ENCODE measurements around the gene SLC25A14. TPM values are rescaled to one million over a fixed set of nuclear protein-coding genes. Genes with fewer than 3 reads are reported as not detected.
"Not testable (repeated sequence)": the region's sequence is repeated elsewhere in the genome, so short reads cannot be mapped to it uniquely, and the experiment has no call there.

The SLC25A14 gene
- total RNA-seq, 2 donors from 2014 or later, result 10.6 to 13.8 TPM

DNA sequence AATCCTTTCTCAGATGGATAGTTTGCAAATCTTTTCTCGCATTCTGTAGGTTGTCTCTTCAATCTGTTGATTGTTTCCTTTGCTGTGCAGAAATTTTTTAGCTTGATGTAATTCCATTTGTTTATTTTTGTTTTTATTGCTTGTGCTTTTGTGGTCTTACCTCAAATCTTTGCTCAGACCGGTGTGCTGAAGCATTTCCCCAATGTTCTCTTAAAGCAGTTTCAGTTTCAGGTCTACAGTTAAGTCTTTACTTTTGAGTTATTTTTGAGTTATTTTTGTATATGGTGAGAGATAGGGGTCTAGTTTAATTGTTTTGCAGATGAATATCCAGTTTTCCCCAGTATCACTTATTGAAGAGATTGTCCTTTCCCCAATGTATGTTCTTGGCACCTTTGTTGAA is 18.2 kb upstream of the SLC25A14 start:
- no peaks in the 10 kb centered on the region for H3K4me1 ChIP-seq (ENCODE audit: control insufficient read depth in 1 of 2, low read depth in 2 of 2)
- TF ChIP-seq, protein P1, sequence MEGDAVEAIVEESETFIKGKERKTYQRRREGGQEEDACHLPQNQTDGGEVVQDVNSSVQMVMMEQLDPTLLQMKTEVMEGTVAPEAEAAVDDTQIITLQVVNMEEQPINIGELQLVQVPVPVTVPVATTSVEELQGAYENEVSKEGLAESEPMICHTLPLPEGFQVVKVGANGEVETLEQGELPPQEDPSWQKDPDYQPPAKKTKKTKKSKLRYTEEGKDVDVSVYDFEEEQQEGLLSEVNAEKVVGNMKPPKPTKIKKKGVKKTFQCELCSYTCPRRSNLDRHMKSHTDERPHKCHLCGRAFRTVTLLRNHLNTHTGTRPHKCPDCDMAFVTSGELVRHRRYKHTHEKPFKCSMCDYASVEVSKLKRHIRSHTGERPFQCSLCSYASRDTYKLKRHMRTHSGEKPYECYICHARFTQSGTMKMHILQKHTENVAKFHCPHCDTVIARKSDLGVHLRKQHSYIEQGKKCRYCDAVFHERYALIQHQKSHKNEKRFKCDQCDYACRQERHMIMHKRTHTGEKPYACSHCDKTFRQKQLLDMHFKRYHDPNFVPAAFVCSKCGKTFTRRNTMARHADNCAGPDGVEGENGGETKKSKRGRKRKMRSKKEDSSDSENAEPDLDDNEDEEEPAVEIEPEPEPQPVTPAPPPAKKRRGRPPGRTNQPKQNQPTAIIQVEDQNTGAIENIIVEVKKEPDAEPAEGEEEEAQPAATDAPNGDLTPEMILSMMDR (IDR thresholded peaks at IDR 0.05), result no peak
- H3K27ac ChIP-seq, result no peak overlapping the region
- H3K9me3 ChIP-seq, result no peaks in the 10 kb centered on the region
- H3K36me3 ChIP-seq, result no peaks in the 10 kb centered on the region
- DNase-seq (ENCODE audit: low spot score) (no peak), ATAC-seq (ENCODE audit: insufficient number of reproducible peaks, low FRiP score, low read depth) (no peak)
- H3K4me3 ChIP-seq, result no peak overlapping the region
- no peaks in the 10 kb centered on the region for H3K27me3 ChIP-seq (replicated peaks; ENCODE audit: insufficient read depth)

DNA sequence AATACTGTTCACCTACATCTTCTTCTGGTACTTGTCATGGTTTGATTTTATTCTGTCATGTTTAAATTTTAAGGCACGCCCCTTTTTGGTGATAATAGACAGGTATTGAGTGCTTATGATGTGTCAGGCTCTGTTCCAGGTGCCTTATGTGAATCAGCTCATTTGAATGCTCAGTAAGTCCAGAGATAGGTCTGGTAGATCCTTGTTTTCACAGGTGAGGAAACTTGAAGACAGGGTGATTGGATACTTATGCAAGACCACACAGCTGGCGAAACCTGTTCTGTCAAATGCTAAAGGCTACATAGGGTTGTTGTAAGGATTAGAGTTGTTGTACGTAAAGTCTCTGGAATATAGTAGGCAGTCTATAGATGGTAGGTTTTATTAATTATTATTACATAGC is 9.6 kb upstream of the SLC25A14 start:
- Histone ChIP-seq H3K36me3 (no peaks in the 10 kb centered on the region), H3K4me3 (no peak overlapping the region), H3K27me3 (replicated peaks; ENCODE audit: insufficient read depth) (no peaks in the 10 kb centered on the region), H3K4me1 (ENCODE audit: control insufficient read depth in 1 of 2, low read depth in 2 of 2) (no peaks in the 10 kb centered on the region), H3K27ac (no peak overlapping the region), H3K9me3 (no peaks in the 10 kb centered on the region)
- no peak for DNase-seq (ENCODE audit: low spot score)
- TF ChIP-seq, protein P1 (IDR thresholded peaks at IDR 0.05), result no peak
- no peak for ATAC-seq (ENCODE audit: insufficient number of reproducible peaks, low FRiP score, low read depth)

DNA sequence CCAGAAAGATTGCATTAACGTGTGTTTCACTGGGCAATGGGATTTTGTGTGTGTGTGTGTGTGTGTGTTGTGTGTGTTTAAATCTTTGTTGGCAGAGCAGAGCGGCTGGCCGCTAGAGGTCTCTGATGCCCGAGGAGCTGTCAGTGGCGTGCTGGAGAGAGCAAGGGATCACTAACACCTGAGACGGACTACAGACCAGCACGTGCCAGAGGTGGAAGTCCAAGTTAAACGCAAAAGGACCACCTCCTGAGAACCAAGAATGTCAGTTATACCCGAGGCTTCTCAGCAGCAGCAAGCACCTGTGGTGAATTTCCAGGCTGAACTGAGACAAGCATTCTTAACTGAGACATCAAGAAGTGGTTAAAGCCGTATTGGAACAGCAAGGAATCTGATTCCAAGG is 9.0 kb upstream of the SLC25A14 start:
- ATAC-seq (ENCODE audit: insufficient number of reproducible peaks, low FRiP score, low read depth) (no peak), DNase-seq (ENCODE audit: low spot score) (no peak)
- H3K27ac ChIP-seq, result no peak overlapping the region
- no peak overlapping the region for H3K4me3 ChIP-seq
- no peaks in the 10 kb centered on the region for H3K27me3 ChIP-seq (replicated peaks; ENCODE audit: insufficient read depth)
- no peaks in the 10 kb centered on the region for H3K4me1 ChIP-seq (ENCODE audit: control insufficient read depth in 1 of 2, low read depth in 2 of 2)
- TF ChIP-seq, protein P1 (IDR thresholded peaks at IDR 0.05), result peak; percentile 31
- no peaks in the 10 kb centered on the region for H3K9me3 ChIP-seq
- no peaks in the 10 kb centered on the region for H3K36me3 ChIP-seq

DNA sequence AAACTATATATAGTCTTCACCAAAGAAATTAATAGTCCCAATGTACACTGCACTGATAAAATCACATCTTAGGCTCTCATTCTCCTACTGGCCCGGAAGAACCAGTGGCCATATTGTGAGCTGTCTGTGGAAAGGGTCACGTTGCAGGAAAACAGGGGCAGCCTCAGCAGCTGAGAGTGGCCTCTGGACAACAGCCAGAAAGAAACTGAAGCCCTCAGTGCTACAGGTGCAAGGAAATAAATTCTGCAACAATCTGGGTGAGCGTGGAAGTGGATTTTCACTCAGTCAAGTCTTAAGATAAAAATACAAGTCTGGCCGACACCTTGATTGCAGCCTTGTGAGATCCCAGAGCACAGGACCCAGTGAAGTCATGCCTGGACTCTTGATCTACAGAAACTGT is 3.2 kb upstream of the SLC25A14 start:
- Histone ChIP-seq H3K4me3 (no peak overlapping the region), H3K9me3 (no peaks in the 10 kb centered on the region), H3K36me3 (no peaks in the 10 kb centered on the region), H3K4me1 (ENCODE audit: control insufficient read depth in 1 of 2, low read depth in 2 of 2) (no peaks in the 10 kb centered on the region), H3K27ac (no peak overlapping the region), H3K27me3 (replicated peaks; ENCODE audit: insufficient read depth) (no peaks in the 10 kb centered on the region)
- DNase-seq (ENCODE audit: low spot score) (no peak), ATAC-seq (ENCODE audit: insufficient number of reproducible peaks, low FRiP score, low read depth) (no peak)
- TF ChIP-seq, protein P1 (IDR thresholded peaks at IDR 0.05), result no peak

DNA sequence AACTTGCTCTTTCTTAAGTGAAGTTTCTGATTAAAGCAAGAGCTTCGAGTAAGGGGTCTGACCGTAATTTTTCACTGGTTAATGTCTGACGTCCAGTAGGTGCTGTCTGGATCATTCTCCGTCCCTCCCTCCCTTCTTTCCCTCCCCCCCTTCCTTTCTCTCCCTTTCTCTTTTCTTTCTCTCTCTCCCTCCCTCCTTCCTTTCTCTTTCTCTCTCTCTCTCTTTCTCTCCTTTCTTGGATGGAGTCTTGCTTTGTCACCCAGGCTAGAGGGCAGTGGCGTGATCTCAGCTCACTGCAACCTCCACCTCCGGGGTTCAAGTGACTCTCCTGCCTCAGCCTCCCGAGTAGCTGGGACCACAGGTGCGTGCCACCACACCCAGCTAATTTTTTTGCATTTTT is 850 bp upstream of the SLC25A14 start:
- not testable (repeated sequence) for H3K27ac ChIP-seq; H3K4me1 ChIP-seq (ENCODE audit: control insufficient read depth in 1 of 2, low read depth in 2 of 2); H3K9me3 ChIP-seq; ATAC-seq (ENCODE audit: insufficient number of reproducible peaks, low FRiP score, low read depth); DNase-seq (ENCODE audit: low spot score); H3K27me3 ChIP-seq (replicated peaks; ENCODE audit: insufficient read depth); H3K36me3 ChIP-seq
- peak overlapping the region; percentile 80 for H3K4me3 ChIP-seq

DNA sequence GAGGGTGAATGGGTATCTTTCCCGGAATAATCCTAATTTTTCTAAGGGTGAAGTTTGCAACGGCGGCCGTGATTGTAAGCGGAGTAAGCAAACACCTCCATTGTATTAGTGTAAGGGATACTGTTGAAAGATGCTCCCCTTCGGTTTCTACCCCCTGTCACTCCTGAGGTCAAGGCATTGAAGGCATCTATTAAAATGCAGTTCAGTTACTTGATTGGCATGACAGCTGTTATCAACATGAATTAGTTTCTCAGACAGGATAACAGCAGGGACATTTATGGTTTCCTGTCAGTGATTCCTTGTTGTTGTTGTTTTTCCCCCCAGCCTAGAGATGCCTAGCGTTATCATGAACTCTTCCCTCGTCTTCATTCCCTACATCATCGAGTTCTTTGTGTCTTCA is 552 bp downstream of the SLC25A14 start:
- Histone ChIP-seq H3K4me1 (ENCODE audit: control insufficient read depth in 1 of 2, low read depth in 2 of 2) (no peaks in the 10 kb centered on the region), H3K4me3 (peak overlapping the region; percentile 80), H3K9me3 (no peaks in the 10 kb centered on the region), H3K36me3 (no peaks in the 10 kb centered on the region), H3K27me3 (replicated peaks; ENCODE audit: insufficient read depth) (no peaks in the 10 kb centered on the region), H3K27ac (peak overlapping the region in 1 of 2 donors; percentile 14)
- ATAC-seq (ENCODE audit: insufficient number of reproducible peaks, low FRiP score, low read depth) (no peak), DNase-seq (ENCODE audit: low spot score) (no peak)
- TF ChIP-seq, protein P1 (IDR thresholded peaks at IDR 0.05), result no peak
